Kidney (tissue), 14 donors: Measurements from ENCODE around the gene ZNF750. TPM values are rescaled to one million over a fixed set of nuclear protein-coding genes. Genes with fewer than 3 reads are reported as not detected.
A peak's percentile ranks its signal among the peaks of the same experiment; 100 is the strongest.

Experiments
- DNase-seq, 5 donors: peaks; one replicate each; pipeline ENCODE4 v3.0.0-alpha.2; 2013 to 2020
- FAIRE-seq: peaks from 2 replicates; lab custom pipeline; 2012; peaks lifted over from hg19 to GRCh38; lab: Jason Lieb, UNC
- H3K27ac ChIP-seq, 2 donors: one replicate each; pipeline ENCODE4 v1.7.0; 2013; ENCODE audit warnings: low read depth in 2 of 2, low read length in 2 of 2, inconsistent platforms in 1 of 2
- H3K27me3 ChIP-seq: one replicate; pipeline ENCODE4 v1.7.1; 2013; ENCODE audit warnings: low read length, inconsistent platforms; ENCODE audit not compliant: control insufficient read depth, insufficient read depth
- H3K36me3 ChIP-seq, 3 donors: one replicate each; pipeline versions ENCODE4 v1.7.0 to v1.7.1; 2013; ENCODE audit warnings: low read length in 3 of 3, control low read depth in 1 of 3, inconsistent platforms in 1 of 3; ENCODE audit not compliant: insufficient read depth in 3 of 3, control insufficient read depth in 2 of 3
- H3K4me1 ChIP-seq, 3 donors: one replicate each; pipeline versions ENCODE4 v1.7.0 to v1.7.1; 2013; ENCODE audit warnings: low read length in 3 of 3, inconsistent platforms in 1 of 3, low read depth in 1 of 3; ENCODE audit not compliant: control insufficient read depth in 2 of 3, insufficient read depth in 2 of 3
- H3K4me3 ChIP-seq, 3 donors: one replicate each; pipeline versions ENCODE4 v1.7.0 to v1.8.1; 2013; ENCODE audit warnings: low read length in 3 of 3, control low read depth in 1 of 3, inconsistent platforms in 1 of 3
- H3K9ac ChIP-seq, 3 donors: one replicate each; pipeline versions ENCODE4 v1.7.0 to v1.7.1; 2013; ENCODE audit warnings: low read length in 3 of 3, control low read depth in 1 of 3, inconsistent platforms in 1 of 3
- H3K9me3 ChIP-seq, 3 donors: one replicate each; pipeline versions ENCODE4 v1.7.0 to v1.7.1; 2013; ENCODE audit warnings: low read length in 3 of 3, control low read depth in 1 of 3, inconsistent platforms in 1 of 3; ENCODE audit not compliant: control insufficient read depth in 2 of 3, insufficient read depth in 1 of 3
- intact Hi-C: fragments of 100-400 bp; cut with DNase I; formaldehyde crosslinking; loops from one replicate; pipeline ENCODE4 v1.11.1; 2022
- polyA plus RNA-seq: library from polyadenylated mRNA; stranded (reverse); fragments of 350-450 nt; fragmentation: Illumina TruSeq; extraction: RNeasy Lipid Tissue Mini Kit (QIAGEN cat#74804); gene quantifications from one replicate; pipeline ENCODE4 v1.2.3, GENCODE V29; 2014; ENCODE audit warnings: low read depth, low replicate concordance; ENCODE audit not compliant: insufficient read depth
- total RNA-seq: library from RNA; stranded (reverse); fragmentation: NEBNext Ultra II Directional; extraction: Animal tissue kit (Norgen Biotek cat#: 25700); gene quantifications from one replicate; pipeline ENCODE4 v1.2.1, GENCODE V29; 2021
- TF ChIP-seq, protein P1 (sequence below): IDR thresholded peaks from 3 replicates; pipeline ENCODE4 v1.5.1; 2012; ENCODE audit warnings: mild to moderate bottlenecking, moderate library complexity, borderline replicate concordance; ENCODE audit not compliant: insufficient read depth; ENCODE audit errors: extremely low read depth
- donor health status: control.
- donor health status: control.
- donor health status: control.
- donor health status: control.
- donor health status: control.
- donor health status: DM: yes; HTN: yes; CAD: no.
- donor health status: Normal renal cell carcinoma (clear cell type).

Gene ZNF750
- total and polyA plus RNA-seq, 2 donors from 2014 or later: 0.25 to 0.30 TPM

DNA sequence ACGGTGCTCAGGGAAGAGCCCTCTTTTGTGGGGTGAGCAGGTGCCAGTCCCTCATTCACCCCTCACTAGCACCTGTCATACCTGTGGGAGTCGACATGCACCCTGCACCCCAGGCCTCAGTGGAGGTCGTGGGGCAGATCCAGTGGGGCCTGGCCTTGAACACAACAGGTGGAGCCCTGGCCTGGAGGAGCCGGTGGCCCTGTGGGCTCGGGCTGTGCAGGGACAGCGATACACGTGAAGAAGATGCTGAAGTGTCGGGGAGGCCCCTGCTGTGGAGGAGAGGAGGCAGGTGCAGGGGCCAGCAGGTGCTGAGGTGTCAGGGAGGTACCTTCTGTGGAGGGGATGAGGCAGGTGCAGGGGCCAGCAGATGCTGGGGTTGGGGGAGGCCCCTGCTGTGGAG is 31.8 kb downstream of the ZNF750 start:
- intact Hi-C loops: loop anchor here (10.0 kb wide), 1 partner anchor 107 kb away; no protein-coding TSS in a partner anchor
- no peak overlapping the region for H3K9ac ChIP-seq
- H3K27ac ChIP-seq: no peak overlapping the region
- no peaks in the 10 kb centered on the region for H3K27me3 ChIP-seq
- H3K4me3 ChIP-seq: no peak overlapping the region
- FAIRE-seq: no peak
- H3K36me3 ChIP-seq: peaks cover 0 to 11% (median 0%) of the 10 kb centered on the region in 3 donors
- no peaks in the 10 kb centered on the region for H3K4me1 ChIP-seq
- no peak for DNase-seq
- TF ChIP-seq, protein P1, sequence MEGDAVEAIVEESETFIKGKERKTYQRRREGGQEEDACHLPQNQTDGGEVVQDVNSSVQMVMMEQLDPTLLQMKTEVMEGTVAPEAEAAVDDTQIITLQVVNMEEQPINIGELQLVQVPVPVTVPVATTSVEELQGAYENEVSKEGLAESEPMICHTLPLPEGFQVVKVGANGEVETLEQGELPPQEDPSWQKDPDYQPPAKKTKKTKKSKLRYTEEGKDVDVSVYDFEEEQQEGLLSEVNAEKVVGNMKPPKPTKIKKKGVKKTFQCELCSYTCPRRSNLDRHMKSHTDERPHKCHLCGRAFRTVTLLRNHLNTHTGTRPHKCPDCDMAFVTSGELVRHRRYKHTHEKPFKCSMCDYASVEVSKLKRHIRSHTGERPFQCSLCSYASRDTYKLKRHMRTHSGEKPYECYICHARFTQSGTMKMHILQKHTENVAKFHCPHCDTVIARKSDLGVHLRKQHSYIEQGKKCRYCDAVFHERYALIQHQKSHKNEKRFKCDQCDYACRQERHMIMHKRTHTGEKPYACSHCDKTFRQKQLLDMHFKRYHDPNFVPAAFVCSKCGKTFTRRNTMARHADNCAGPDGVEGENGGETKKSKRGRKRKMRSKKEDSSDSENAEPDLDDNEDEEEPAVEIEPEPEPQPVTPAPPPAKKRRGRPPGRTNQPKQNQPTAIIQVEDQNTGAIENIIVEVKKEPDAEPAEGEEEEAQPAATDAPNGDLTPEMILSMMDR: no peak
- no peaks in the 10 kb centered on the region for H3K9me3 ChIP-seq

DNA sequence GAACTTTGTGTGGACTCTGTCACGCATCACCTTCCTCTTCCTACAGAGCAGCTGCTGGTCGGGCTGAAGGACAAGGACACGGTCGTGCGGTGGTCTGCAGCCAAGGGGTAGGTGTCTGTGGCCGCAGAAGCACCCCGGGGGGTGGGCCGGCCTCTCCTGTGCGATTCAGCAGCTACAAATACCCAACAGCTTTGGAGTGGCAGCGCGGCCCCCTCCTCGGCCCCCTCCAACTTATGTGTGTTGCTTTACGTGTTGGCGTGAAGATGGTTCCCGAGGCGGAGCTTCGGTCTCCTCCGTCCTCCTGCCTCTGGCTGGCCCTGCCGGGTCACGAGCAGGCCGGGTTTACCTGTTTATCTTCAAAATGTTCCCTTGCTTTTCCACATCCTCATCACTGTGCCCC is 32.3 kb downstream of the ZNF750 start:
- intact Hi-C loops: loop anchor here (10.0 kb wide), 1 partner anchor 107 kb away; no protein-coding TSS in a partner anchor
- H3K27ac ChIP-seq: no peak overlapping the region
- H3K4me1 ChIP-seq: no peaks in the 10 kb centered on the region
- H3K36me3 ChIP-seq: peaks cover 0 to 11% (median 0%) of the 10 kb centered on the region in 3 donors
- H3K9ac ChIP-seq: no peak overlapping the region
- H3K27me3 ChIP-seq: no peaks in the 10 kb centered on the region
- FAIRE-seq (no peak), DNase-seq (peak in 1 of 5 donors; percentile 68)
- no peak overlapping the region for H3K4me3 ChIP-seq
- TF ChIP-seq, protein P1: no peak
- no peaks in the 10 kb centered on the region for H3K9me3 ChIP-seq

DNA sequence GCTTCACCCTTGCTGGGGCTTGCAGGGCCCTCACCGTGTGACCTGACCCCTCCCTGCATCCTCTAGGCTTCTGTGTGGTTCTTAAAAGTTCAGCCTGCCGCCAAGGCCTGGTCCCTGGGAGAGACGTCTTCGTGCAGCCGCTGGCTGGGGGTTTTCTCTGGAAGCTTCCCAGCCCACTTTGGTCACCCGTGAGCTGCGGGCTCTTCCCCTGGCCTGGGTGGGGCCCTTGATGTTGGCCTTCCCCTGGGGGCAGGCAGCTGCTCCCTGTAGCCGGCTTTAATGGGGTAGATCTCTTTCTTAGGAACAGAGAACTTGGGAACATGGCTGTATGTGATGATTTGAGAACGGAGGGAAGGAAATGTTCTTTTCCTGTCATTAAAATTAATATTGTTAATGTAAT is 32.7 kb downstream of the ZNF750 start:
- FAIRE-seq (no peak), DNase-seq (peak in 1 of 5 donors; percentile 59)
- H3K27ac ChIP-seq: no peak overlapping the region
- H3K4me3 ChIP-seq: no peak overlapping the region
- H3K9ac ChIP-seq: no peak overlapping the region
- H3K4me1 ChIP-seq: no peaks in the 10 kb centered on the region
- intact Hi-C loops: loop anchor here (10.0 kb wide), 1 partner anchor 108 kb away; no protein-coding TSS in a partner anchor
- H3K27me3 ChIP-seq: no peaks in the 10 kb centered on the region
- TF ChIP-seq, protein P1: no peak
- peaks cover 0 to 11% (median 0%) of the 10 kb centered on the region in 3 donors for H3K36me3 ChIP-seq
- no peaks in the 10 kb centered on the region for H3K9me3 ChIP-seq
